ENCODE results near the gene CCL4. TPM values are rescaled to one million over a fixed set of nuclear protein-coding genes. Genes with fewer than 3 reads are reported as not detected.
A peak's percentile ranks its signal among the peaks of the same experiment; 100 is the strongest.

CCL4 gene
- total and polyA plus RNA-seq, 2 experiments from 2014 or later: not detected

- Histone ChIP-seq H3K36me3 (ENCODE audit: insufficient read depth) (peaks cover 7% of the 10 kb centered on the region; the same call in 1 of the 2 replicates), H3F3A (replicated peaks; ENCODE audit: low read depth) (no peaks in the 10 kb centered on the region), H2AFZ (no peak overlapping the region), H3K4me3 (no peak overlapping the region), H4K20me1 (replicated peaks; ENCODE audit: insufficient read depth) (no peaks in the 10 kb centered on the region), H3K27ac (ENCODE audit: low read depth) (no peak overlapping the region), H3K27me3 (ENCODE audit: insufficient read depth) (no peaks in the 10 kb centered on the region), H3K4me2 (no peak overlapping the region), H3K79me2 (replicated peaks; ENCODE audit: insufficient read depth) (no peaks in the 10 kb centered on the region), H3K9me2 (ENCODE audit: insufficient read depth) (0 out of 2 replicates have a peak, but pooled peaks cover 8% of the 10 kb centered on the region), H3K4me1 (ENCODE audit: insufficient read depth) (no peaks in the 10 kb centered on the region)
- no peaks in the 10 kb centered on the region for H3K4me1 Mint-ChIP-seq
- H3K27me3 Mint-ChIP-seq (ENCODE audit: insufficient read depth, low read depth, poor library complexity): peaks cover 7% of the 10 kb centered on the region
- H3K36me3 Mint-ChIP-seq (ENCODE audit: low read depth): peaks cover 26% of the 10 kb centered on the region
- no peak overlapping the region for H3K4me3 Mint-ChIP-seq
- TF ChIP-seq CTCF (conservative IDR thresholded peaks at IDR 0.05; ENCODE audit: low read depth in 2 of 2): no peak
- no peak for TF ChIP-seq REST (IDR thresholded peaks at IDR 0.05; ENCODE audit: unreplicated experiment)
- no peak for TF ChIP-seq POLR2AphosphoS5 (IDR thresholded peaks at IDR 0.05; ENCODE audit: low read depth)
- TF ChIP-seq EZH2phosphoT487 (IDR thresholded peaks at IDR 0.05; ENCODE audit: unreplicated experiment): no peak
- TF ChIP-seq JUNB (IDR thresholded peaks at IDR 0.05; ENCODE audit: unreplicated experiment): no peak
- no peak for TF ChIP-seq EZH2 (IDR thresholded peaks at IDR 0.05; ENCODE audit: low read depth, unreplicated experiment)
- H3K9me3 Mint-ChIP-seq: peaks cover 29% of the 10 kb centered on the region
- ATAC-seq (no peak), DNase-seq (ENCODE audit: low spot score) (no peak)
- H3K27ac Mint-ChIP-seq: no peak overlapping the region
Measured at GRCh38 chr17:36130346-36130745, 26.7 kb downstream of the CCL4 start.

- H3K9me3 Mint-ChIP-seq: peaks cover 19% of the 10 kb centered on the region
- H3K79me2 ChIP-seq (replicated peaks; ENCODE audit: insufficient read depth): no peaks in the 10 kb centered on the region
- H3K27me3 Mint-ChIP-seq (ENCODE audit: insufficient read depth, low read depth, poor library complexity): peaks cover 7% of the 10 kb centered on the region
- no peaks in the 10 kb centered on the region for H3K4me1 ChIP-seq (ENCODE audit: insufficient read depth)
- peak; percentile 7 for DNase-seq (ENCODE audit: low spot score)
- H3K27ac Mint-ChIP-seq: no peak overlapping the region
- H4K20me1 ChIP-seq (replicated peaks; ENCODE audit: insufficient read depth): no peaks in the 10 kb centered on the region
- H3K36me3 ChIP-seq (ENCODE audit: insufficient read depth): no peaks in the 10 kb centered on the region
- H3K4me1 Mint-ChIP-seq: no peaks in the 10 kb centered on the region
- no peak overlapping the region for H2AFZ ChIP-seq
- no peaks in the 10 kb centered on the region for H3F3A ChIP-seq (replicated peaks; ENCODE audit: low read depth)
- H3K36me3 Mint-ChIP-seq (ENCODE audit: low read depth): peaks cover 15% of the 10 kb centered on the region
- ATAC-seq: no peak
- no peaks in the 10 kb centered on the region for H3K27me3 ChIP-seq (ENCODE audit: insufficient read depth)
- no peak overlapping the region for H3K4me3 Mint-ChIP-seq
- H3K9me2 ChIP-seq (ENCODE audit: insufficient read depth): 0 out of 2 replicates have a peak, but pooled peaks cover 8% of the 10 kb centered on the region
- no peak overlapping the region for H3K4me3 ChIP-seq
- H3K4me2 ChIP-seq: no peak overlapping the region
- no peak overlapping the region for H3K27ac ChIP-seq (ENCODE audit: low read depth)
- TF ChIP-seq EZH2phosphoT487 (IDR thresholded peaks at IDR 0.05; ENCODE audit: unreplicated experiment) (no peak), ZNF114 (CRISPR knock-in tag; IDR thresholded peaks at IDR 0.05) (no peak), STAT1 (IDR thresholded peaks at IDR 0.05; ENCODE audit: unreplicated experiment) (no peak), POLR2AphosphoS5 (IDR thresholded peaks at IDR 0.05; ENCODE audit: low read depth) (no peak), CREB1 (CRISPR knock-in tag; IDR thresholded peaks at IDR 0.05; ENCODE audit: low read depth) (no peak), ETS1 (IDR thresholded peaks at IDR 0.05) (no peak), EZH2 (IDR thresholded peaks at IDR 0.05; ENCODE audit: low read depth, unreplicated experiment) (no peak)
Measured at GRCh38 chr17:36131421-36131820, 27.8 kb downstream of the CCL4 start.
